ENCODE results near the gene RPL10. TPM values are rescaled to one million over a fixed set of nuclear protein-coding genes. Genes with fewer than 3 reads are reported as not detected.

RPL10 gene
- total RNA-seq, 1 experiment from 2014 or later, result 3,490 TPM

DNA sequence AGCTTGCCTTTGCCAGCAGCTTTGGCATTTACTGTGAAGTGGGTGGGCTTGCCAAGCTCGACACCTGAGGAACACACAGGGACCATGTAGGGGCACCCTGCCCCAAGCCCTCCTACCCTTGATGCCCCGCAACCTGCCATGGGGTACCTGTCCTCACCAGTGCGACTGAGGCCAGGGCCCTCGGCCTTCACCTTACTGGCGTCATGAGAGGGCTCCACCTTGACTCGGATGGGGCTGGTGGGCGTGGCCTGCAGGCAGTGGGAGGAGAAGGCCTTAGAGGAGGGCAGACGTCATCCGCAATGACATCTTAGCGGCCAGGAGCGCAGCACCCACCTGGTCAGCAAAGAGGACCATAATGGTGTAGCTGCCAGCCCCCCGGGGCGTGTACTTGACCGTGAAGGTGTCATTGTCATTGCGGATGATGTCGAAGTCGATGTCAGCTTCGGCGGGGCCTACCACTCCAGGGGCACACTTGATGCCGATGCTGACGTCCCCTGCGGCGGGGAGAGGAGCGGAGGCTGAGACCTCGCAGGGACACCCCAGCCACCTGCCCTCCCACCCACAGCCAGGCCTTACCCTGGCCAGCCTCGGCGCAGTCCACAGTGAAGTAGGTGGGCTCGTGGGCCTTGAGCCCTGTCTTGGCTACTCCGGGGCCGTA lies 36.0 kb upstream of the RPL10 start:
- Mint-ChIP-seq H3K4me3 (ENCODE audit: unreplicated experiment) (no peak overlapping the region), H3K27ac (ENCODE audit: low read depth, unreplicated experiment) (no peak overlapping the region), H3K9me3 (ENCODE audit: unreplicated experiment) (no peaks in the 10 kb centered on the region), H3K36me3 (ENCODE audit: insufficient read depth, unreplicated experiment) (peaks cover 80% of the 10 kb centered on the region), H3K4me1 (ENCODE audit: insufficient read depth, unreplicated experiment) (peaks cover 5% of the 10 kb centered on the region), H3K27me3 (ENCODE audit: insufficient read depth, unreplicated experiment) (no peaks in the 10 kb centered on the region)
- DNase-seq (ENCODE audit: unreplicated experiment), result no peak
- intact Hi-C loops (cut with micrococcal nuclease), result no loop called here
- ChIA-PET CTCF (no interaction called here), POLR2A (no interaction called here)
- BruUV-seq (replicated peaks), result no TSS peak
- TF ChIP-seq, protein P1, sequence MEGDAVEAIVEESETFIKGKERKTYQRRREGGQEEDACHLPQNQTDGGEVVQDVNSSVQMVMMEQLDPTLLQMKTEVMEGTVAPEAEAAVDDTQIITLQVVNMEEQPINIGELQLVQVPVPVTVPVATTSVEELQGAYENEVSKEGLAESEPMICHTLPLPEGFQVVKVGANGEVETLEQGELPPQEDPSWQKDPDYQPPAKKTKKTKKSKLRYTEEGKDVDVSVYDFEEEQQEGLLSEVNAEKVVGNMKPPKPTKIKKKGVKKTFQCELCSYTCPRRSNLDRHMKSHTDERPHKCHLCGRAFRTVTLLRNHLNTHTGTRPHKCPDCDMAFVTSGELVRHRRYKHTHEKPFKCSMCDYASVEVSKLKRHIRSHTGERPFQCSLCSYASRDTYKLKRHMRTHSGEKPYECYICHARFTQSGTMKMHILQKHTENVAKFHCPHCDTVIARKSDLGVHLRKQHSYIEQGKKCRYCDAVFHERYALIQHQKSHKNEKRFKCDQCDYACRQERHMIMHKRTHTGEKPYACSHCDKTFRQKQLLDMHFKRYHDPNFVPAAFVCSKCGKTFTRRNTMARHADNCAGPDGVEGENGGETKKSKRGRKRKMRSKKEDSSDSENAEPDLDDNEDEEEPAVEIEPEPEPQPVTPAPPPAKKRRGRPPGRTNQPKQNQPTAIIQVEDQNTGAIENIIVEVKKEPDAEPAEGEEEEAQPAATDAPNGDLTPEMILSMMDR (IDR thresholded peaks at IDR 0.05; ENCODE audit: unreplicated experiment), result no peak

DNA sequence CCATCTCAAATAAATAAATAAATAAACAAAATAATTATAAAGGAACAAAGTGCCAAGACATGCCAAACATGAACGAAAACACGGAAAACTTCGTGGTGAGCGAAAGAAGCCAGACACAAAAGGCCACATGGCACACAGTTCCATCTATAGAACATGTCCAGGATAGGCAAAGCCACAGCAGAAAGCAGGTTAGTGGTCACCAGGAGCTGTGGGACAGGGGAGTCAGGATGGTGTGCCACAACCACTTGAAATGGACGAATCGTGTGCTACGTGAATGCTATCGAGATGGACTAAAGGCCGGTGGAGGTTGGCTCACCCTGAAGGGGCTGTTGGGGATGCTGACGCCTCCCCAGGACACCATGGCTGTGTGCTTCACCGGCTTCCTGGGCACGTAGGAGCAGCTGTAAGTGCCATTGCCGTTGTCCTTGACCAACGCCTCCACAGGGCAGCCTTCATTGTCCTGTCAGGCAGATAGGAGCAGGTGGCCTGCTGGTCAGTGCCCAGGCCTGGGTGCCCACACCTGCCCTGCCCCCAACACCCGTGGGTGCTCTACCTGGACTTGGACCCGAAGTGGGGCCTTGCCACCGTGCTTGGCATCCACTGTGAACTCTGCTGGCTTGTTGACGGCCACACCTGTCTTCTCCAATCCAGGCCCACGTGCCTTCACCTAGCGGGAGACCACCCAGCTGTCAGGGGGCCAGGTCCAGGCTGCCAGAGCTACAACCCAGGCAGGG lies 34.3 kb upstream of the RPL10 start:
- intact Hi-C loops (cut with micrococcal nuclease), result no loop called here
- no TSS peak for BruUV-seq (replicated peaks)
- POLR2A ChIA-PET, result no interaction called here
- H3K27ac Mint-ChIP-seq (ENCODE audit: low read depth, unreplicated experiment), result no peak overlapping the region
- H3K9me3 Mint-ChIP-seq (ENCODE audit: unreplicated experiment), result no peaks in the 10 kb centered on the region
- peaks cover 78% of the 10 kb centered on the region for H3K36me3 Mint-ChIP-seq (ENCODE audit: insufficient read depth, unreplicated experiment)
- CTCF ChIA-PET, result no interaction called here
- no peaks in the 10 kb centered on the region for H3K27me3 Mint-ChIP-seq (ENCODE audit: insufficient read depth, unreplicated experiment)
- no peak for DNase-seq (ENCODE audit: unreplicated experiment)
- no peak overlapping the region for H3K4me3 Mint-ChIP-seq (ENCODE audit: unreplicated experiment)
- TF ChIP-seq, protein P1 (IDR thresholded peaks at IDR 0.05; ENCODE audit: unreplicated experiment), result no peak
- H3K4me1 Mint-ChIP-seq (ENCODE audit: insufficient read depth, unreplicated experiment), result peaks cover 9% of the 10 kb centered on the region

DNA sequence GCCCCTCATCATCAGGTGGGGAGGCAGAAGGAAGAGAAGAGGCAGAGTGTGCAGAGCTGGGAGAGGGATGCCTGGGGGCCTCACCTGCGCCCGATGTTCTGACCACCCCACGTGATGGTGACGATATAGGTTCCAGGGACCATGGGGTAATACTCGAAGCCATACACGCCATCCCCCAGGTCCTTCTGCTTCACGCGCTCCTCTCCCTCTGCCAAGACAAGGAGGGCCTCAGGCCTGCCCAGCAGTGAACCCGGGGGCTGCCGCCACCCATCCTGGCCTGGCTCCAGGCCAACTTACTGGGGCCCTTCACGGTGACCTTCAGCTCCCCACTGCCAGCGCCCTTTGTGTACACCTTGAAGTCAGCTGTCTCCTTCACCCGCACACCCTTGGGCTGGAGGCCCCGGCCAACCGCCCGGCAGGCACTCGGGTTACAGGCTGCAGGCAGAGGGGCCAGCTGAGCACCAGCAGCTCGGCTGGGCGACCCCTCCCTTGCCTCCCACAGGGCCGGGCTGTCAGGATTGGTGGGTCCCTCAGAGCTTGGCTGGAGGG lies 33.1 kb upstream of the RPL10 start:
- Mint-ChIP-seq H3K36me3 (ENCODE audit: insufficient read depth, unreplicated experiment) (peaks cover 67% of the 10 kb centered on the region), H3K27me3 (ENCODE audit: insufficient read depth, unreplicated experiment) (no peaks in the 10 kb centered on the region), H3K4me3 (ENCODE audit: unreplicated experiment) (no peak overlapping the region), H3K27ac (ENCODE audit: low read depth, unreplicated experiment) (no peak overlapping the region), H3K4me1 (ENCODE audit: insufficient read depth, unreplicated experiment) (peaks cover 8% of the 10 kb centered on the region), H3K9me3 (ENCODE audit: unreplicated experiment) (no peaks in the 10 kb centered on the region)
- TF ChIP-seq, protein P1 (IDR thresholded peaks at IDR 0.05; ENCODE audit: unreplicated experiment), result no peak
- no peak for DNase-seq (ENCODE audit: unreplicated experiment)
- no TSS peak for BruUV-seq (replicated peaks)
- CTCF ChIA-PET, result interaction anchor here (0.5 to 1.1 kb wide), 2 partner anchors 9 to 49 kb away, joined by 3 read pairs; no protein-coding TSS in a partner anchor
- intact Hi-C loops (cut with micrococcal nuclease), result no loop called here
- POLR2A ChIA-PET, result interaction anchor here (0.6 to 0.7 kb wide), 2 partner anchors 39 to 45 kb away, joined by 3 read pairs; no protein-coding TSS in a partner anchor

DNA sequence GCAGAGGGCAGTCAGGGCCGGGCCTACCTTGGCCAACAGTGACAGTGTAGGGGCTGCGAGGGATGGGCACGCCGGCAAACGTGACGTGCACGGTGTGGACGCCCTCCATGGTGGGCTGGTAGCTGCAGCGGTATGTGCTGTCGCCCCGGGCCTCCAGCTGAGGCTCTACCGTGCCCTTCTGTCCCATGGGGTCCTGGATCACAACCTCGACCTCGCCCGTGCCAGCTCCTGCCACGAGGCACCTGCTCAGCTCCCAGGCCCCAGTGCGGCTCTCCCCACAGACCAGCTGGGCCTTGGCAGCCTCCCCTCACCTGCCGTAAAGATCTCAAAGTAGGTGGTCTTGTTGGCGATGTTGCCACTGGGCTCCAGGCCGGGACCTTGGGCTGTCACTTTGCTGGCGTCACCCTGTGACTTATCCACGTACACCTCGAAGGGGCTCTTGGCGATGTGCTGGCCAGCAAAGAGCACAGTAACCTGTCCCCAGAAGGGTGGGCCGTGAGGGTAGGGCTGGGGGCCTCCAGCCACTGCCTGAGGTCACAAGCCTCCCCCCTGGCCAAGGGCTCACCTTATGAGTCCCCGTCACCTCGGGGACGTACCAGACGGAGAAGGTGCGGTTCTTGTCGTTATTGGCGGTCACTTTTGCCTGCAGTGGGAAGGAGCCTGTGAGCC lies 32.0 kb upstream of the RPL10 start:
- H3K36me3 Mint-ChIP-seq (ENCODE audit: insufficient read depth, unreplicated experiment), result peaks cover 61% of the 10 kb centered on the region
- DNase-seq (ENCODE audit: unreplicated experiment), result no peak
- TF ChIP-seq, protein P1 (IDR thresholded peaks at IDR 0.05; ENCODE audit: unreplicated experiment), result no peak
- no peak overlapping the region for H3K4me3 Mint-ChIP-seq (ENCODE audit: unreplicated experiment)
- CTCF ChIA-PET, result interaction anchor here (0.6 to 1.1 kb wide), 2 partner anchors 8 to 57 kb away, joined by 3 read pairs; no protein-coding TSS in a partner anchor
- intact Hi-C loops (cut with micrococcal nuclease), result no loop called here
- POLR2A ChIA-PET, result interaction anchor here (0.6 to 0.7 kb wide), 2 partner anchors 38 to 44 kb away, joined by 3 read pairs; no protein-coding TSS in a partner anchor
- no TSS peak for BruUV-seq (replicated peaks)
- no peaks in the 10 kb centered on the region for H3K27me3 Mint-ChIP-seq (ENCODE audit: insufficient read depth, unreplicated experiment)
- no peak overlapping the region for H3K27ac Mint-ChIP-seq (ENCODE audit: low read depth, unreplicated experiment)
- H3K4me1 Mint-ChIP-seq (ENCODE audit: insufficient read depth, unreplicated experiment), result peaks cover 8% of the 10 kb centered on the region
- no peaks in the 10 kb centered on the region for H3K9me3 Mint-ChIP-seq (ENCODE audit: unreplicated experiment)

Data from MCF 10A (cell line).